Central memory CD8-positive, alpha-beta T cell (primary cell): ENCODE results near the gene SPATA18.
A peak's percentile ranks its signal among the peaks of the same experiment; 100 is the strongest.

ENCODE experiments used
- ATAC-seq: fragments of 150-1000 bp; cut with Tn5 transposase; replicated peaks from 2 replicates; pipeline ENCODE4 v1.10.0; 2022; ENCODE audit warnings: mild to moderate bottlenecking, moderate FRiP score, moderate number of reproducible peaks; ENCODE audit not compliant: poor library complexity, severe bottlenecking; ENCODE audit errors: extremely low read depth
- DNase-seq, 2 donors: peaks; one replicate each; pipeline ENCODE4 v3.0.0; 2021; ENCODE audit warnings: low spot score in 2 of 2
- H3K27ac Mint-ChIP-seq: one replicate; pipeline ENCODE4 v1.8.0; 2022; ENCODE audit warnings: low read depth, mild to moderate bottlenecking, moderate library complexity, mixed read lengths
- H3K27me3 Mint-ChIP-seq: one replicate; pipeline ENCODE4 v1.8.0; 2022; ENCODE audit warnings: mixed read lengths
- H3K36me3 Mint-ChIP-seq: one replicate; pipeline ENCODE4 v1.8.0; 2022; ENCODE audit warnings: mild to moderate bottlenecking, moderate library complexity, mixed read lengths; ENCODE audit not compliant: insufficient read depth
- H3K4me1 Mint-ChIP-seq: one replicate; pipeline ENCODE4 v1.8.0; 2022; ENCODE audit warnings: mixed read lengths
- H3K4me3 Mint-ChIP-seq: one replicate; pipeline ENCODE4 v1.8.0; 2022; ENCODE audit warnings: mild to moderate bottlenecking, moderate library complexity, mixed read lengths
- H3K9me3 Mint-ChIP-seq: one replicate; pipeline ENCODE4 v1.8.0; 2022; ENCODE audit warnings: mixed read lengths

Gene SPATA18

GRCh38 chr4:52051213-52051614 lies at the start of gene SPATA18:
Gene SPATA18, plus strand, starts transcription at chr4:52051304. Its CDS starts 401 bp downstream, at chr4:52051705.
- Mint-ChIP-seq H3K4me3 (peak within 1 kb of the TSS; percentile 40), H3K4me1 (peaks cover 9% of the 10 kb centered on the region), H3K27me3 (peaks cover 69% of the 10 kb centered on the region), H3K36me3 (no peaks in the 10 kb centered on the region), H3K9me3 (no peaks in the 10 kb centered on the region), H3K27ac (no peak within 1 kb of the TSS)
- no peak for DNase-seq
- no peak for ATAC-seq

- H3K9me3 Mint-ChIP-seq: no peaks in the 10 kb centered on the region
- H3K27me3 Mint-ChIP-seq: no peaks in the 10 kb centered on the region
- H3K4me3 Mint-ChIP-seq: no peak overlapping the region
- no peak for ATAC-seq
- no peak overlapping the region for H3K27ac Mint-ChIP-seq
- no peaks in the 10 kb centered on the region for H3K4me1 Mint-ChIP-seq
- DNase-seq: no peak
- peaks cover 2% of the 10 kb centered on the region for H3K36me3 Mint-ChIP-seq
Measured at GRCh38 chr4:52001616-52002015, 49.5 kb upstream of the SPATA18 start.

- Mint-ChIP-seq H3K9me3 (no peaks in the 10 kb centered on the region), H3K27ac (no peak overlapping the region), H3K36me3 (no peaks in the 10 kb centered on the region), H3K4me3 (no peak overlapping the region), H3K4me1 (no peaks in the 10 kb centered on the region), H3K27me3 (no peaks in the 10 kb centered on the region)
- DNase-seq (no peak), ATAC-seq (no peak)
Measured at GRCh38 chr4:52004414-52004813, 46.7 kb upstream of the SPATA18 start.

GRCh38 chr4:52005604-52006273 lies 45.4 kb upstream of the SPATA18 start:
- ATAC-seq (no peak), DNase-seq (no peak)
- Mint-ChIP-seq H3K27ac (no peak overlapping the region), H3K27me3 (no peaks in the 10 kb centered on the region), H3K4me1 (no peaks in the 10 kb centered on the region), H3K4me3 (no peak overlapping the region), H3K9me3 (no peaks in the 10 kb centered on the region), H3K36me3 (no peaks in the 10 kb centered on the region)

- Mint-ChIP-seq H3K27me3 (no peaks in the 10 kb centered on the region), H3K4me1 (no peaks in the 10 kb centered on the region), H3K9me3 (no peaks in the 10 kb centered on the region), H3K27ac (no peak overlapping the region), H3K4me3 (no peak overlapping the region), H3K36me3 (no peaks in the 10 kb centered on the region)
- ATAC-seq (no peak), DNase-seq (no peak)
Measured at GRCh38 chr4:52006887-52007286, 44.2 kb upstream of the SPATA18 start.

GRCh38 chr4:52010986-52011385 lies 40.1 kb upstream of the SPATA18 start:
- Mint-ChIP-seq H3K27ac (no peak overlapping the region), H3K9me3 (no peaks in the 10 kb centered on the region), H3K4me1 (no peaks in the 10 kb centered on the region), H3K36me3 (no peaks in the 10 kb centered on the region), H3K27me3 (no peaks in the 10 kb centered on the region), H3K4me3 (no peak overlapping the region)
- DNase-seq (no peak), ATAC-seq (no peak)

- no peaks in the 10 kb centered on the region for H3K36me3 Mint-ChIP-seq
- ATAC-seq: no peak
- H3K9me3 Mint-ChIP-seq: no peaks in the 10 kb centered on the region
- H3K27me3 Mint-ChIP-seq: no peaks in the 10 kb centered on the region
- no peak overlapping the region for H3K4me3 Mint-ChIP-seq
- H3K27ac Mint-ChIP-seq: no peak overlapping the region
- DNase-seq: no peak
- no peaks in the 10 kb centered on the region for H3K4me1 Mint-ChIP-seq
Measured at GRCh38 chr4:52012651-52013050, 38.5 kb upstream of the SPATA18 start.

- Mint-ChIP-seq H3K27ac (no peak overlapping the region), H3K9me3 (no peaks in the 10 kb centered on the region), H3K36me3 (no peaks in the 10 kb centered on the region), H3K27me3 (no peaks in the 10 kb centered on the region), H3K4me3 (no peak overlapping the region), H3K4me1 (no peaks in the 10 kb centered on the region)
- DNase-seq (no peak), ATAC-seq (no peak)
Measured at GRCh38 chr4:52014903-52015302, 36.2 kb upstream of the SPATA18 start.

- no peaks in the 10 kb centered on the region for H3K9me3 Mint-ChIP-seq
- H3K27ac Mint-ChIP-seq: no peak overlapping the region
- no peak for DNase-seq
- H3K36me3 Mint-ChIP-seq: no peaks in the 10 kb centered on the region
- no peak for ATAC-seq
- H3K27me3 Mint-ChIP-seq: no peaks in the 10 kb centered on the region
- no peaks in the 10 kb centered on the region for H3K4me1 Mint-ChIP-seq
- H3K4me3 Mint-ChIP-seq: no peak overlapping the region
Measured at GRCh38 chr4:52015366-52015765, 35.7 kb upstream of the SPATA18 start.

- ATAC-seq (no peak), DNase-seq (no peak)
- Mint-ChIP-seq H3K4me3 (no peak overlapping the region), H3K36me3 (no peaks in the 10 kb centered on the region), H3K27me3 (no peaks in the 10 kb centered on the region), H3K9me3 (no peaks in the 10 kb centered on the region), H3K27ac (no peak overlapping the region), H3K4me1 (no peaks in the 10 kb centered on the region)
Measured at GRCh38 chr4:52016981-52017380, 34.1 kb upstream of the SPATA18 start.

- Mint-ChIP-seq H3K27me3 (no peaks in the 10 kb centered on the region), H3K27ac (no peak overlapping the region), H3K9me3 (no peaks in the 10 kb centered on the region), H3K4me3 (no peak overlapping the region), H3K4me1 (no peaks in the 10 kb centered on the region), H3K36me3 (no peaks in the 10 kb centered on the region)
- DNase-seq (no peak), ATAC-seq (no peak)
Measured at GRCh38 chr4:52017814-52018213, 33.3 kb upstream of the SPATA18 start.

- Mint-ChIP-seq H3K36me3 (no peaks in the 10 kb centered on the region), H3K27ac (no peak within 1 kb of the TSS), H3K4me1 (no peaks in the 10 kb centered on the region), H3K9me3 (no peaks in the 10 kb centered on the region), H3K27me3 (no peaks in the 10 kb centered on the region), H3K4me3 (no peak within 1 kb of the TSS)
- no peak for ATAC-seq
- DNase-seq: no peak
Measured at GRCh38 chr4:52019936-52020657, 31.0 kb upstream of the SPATA18 start, which contains the start of gene LRRC66. Gene LRRC66, minus strand, starts transcription at chr4:52020363. Its CDS starts 2,750 bp downstream, at chr4:52017613.

- ATAC-seq: no peak
- no peaks in the 10 kb centered on the region for H3K9me3 Mint-ChIP-seq
- H3K27ac Mint-ChIP-seq: no peak overlapping the region
- no peaks in the 10 kb centered on the region for H3K27me3 Mint-ChIP-seq
- peaks cover 14% of the 10 kb centered on the region for H3K36me3 Mint-ChIP-seq
- H3K4me3 Mint-ChIP-seq: no peak overlapping the region
- no peaks in the 10 kb centered on the region for H3K4me1 Mint-ChIP-seq
- no peak for DNase-seq
Measured at GRCh38 chr4:52028970-52029369, 22.1 kb upstream of the SPATA18 start.
